ENCODE data around the gene FAM174A. TPM values are rescaled to one million over a fixed set of nuclear protein-coding genes. Genes with fewer than 3 reads are reported as not detected.

Gene FAM174A
- total and polyA plus RNA-seq, 2 donors (not counting 3 experiments of a cell fraction or from before 2014, with no cell fraction given): 11.8 to 15.2 TPM

DNA sequence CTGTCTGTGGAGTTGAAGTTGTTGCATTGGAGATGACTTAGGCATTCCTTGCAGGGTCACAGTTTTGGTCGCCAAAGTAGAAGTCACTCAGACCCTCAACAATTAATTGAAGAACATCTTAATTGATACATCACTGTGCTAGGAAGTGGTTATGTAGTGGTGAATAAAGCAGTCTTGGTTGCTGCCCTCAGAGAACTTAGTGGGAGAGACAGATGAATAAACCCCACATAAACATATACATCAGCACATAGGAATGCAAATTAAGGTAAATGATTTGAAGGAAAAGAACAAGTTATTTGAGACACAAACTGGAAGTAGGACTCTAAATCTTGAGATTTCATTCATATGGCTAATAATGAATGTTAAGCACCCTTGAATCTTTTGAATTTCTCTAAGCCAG is 25.7 kb downstream of the FAM174A start:
- FAIRE-seq (no peak), DNase-seq (ENCODE audit: low read depth, low spot score) (no peak)
- Histone ChIP-seq H3K4me3 (replicated peaks in 1 of 3; ENCODE audit: insufficient read depth in 1 of 3, low read depth in 1 of 3, low read length in 3 of 3) (no peak overlapping the region), H3K4me2 (ENCODE audit: insufficient read depth, low read length) (no peak overlapping the region), H3K36me3 (ENCODE audit: control insufficient read depth in 2 of 2, extremely low read depth in 1 of 2, insufficient read depth in 2 of 2, low read length in 2 of 2) (no peaks in the 10 kb centered on the region), H4K20me1 (replicated peaks; ENCODE audit: control insufficient read depth, extremely low read depth, insufficient read depth, low read length) (no peaks in the 10 kb centered on the region), H3K9me3 (replicated peaks; ENCODE audit: control insufficient read depth, insufficient read depth, low read length) (no peaks in the 10 kb centered on the region), H3K27ac (ENCODE audit: insufficient read depth, low read depth, low read length) (no peak overlapping the region), H2AFZ (ENCODE audit: low read depth, low read length) (no peak overlapping the region), H3K27me3 (ENCODE audit: control insufficient read depth in 2 of 2, insufficient read depth in 2 of 2, low read length in 2 of 2) (no peaks in the 10 kb centered on the region), H3K9me1 (replicated peaks; ENCODE audit: control insufficient read depth, extremely low read depth, insufficient read depth, low read length) (no peaks in the 10 kb centered on the region), H3K4me1 (ENCODE audit: control insufficient read depth, extremely low read depth, insufficient read depth, low read length) (no peaks in the 10 kb centered on the region), H3K79me2 (ENCODE audit: control insufficient read depth, insufficient read depth, low read length) (no peaks in the 10 kb centered on the region), H3K9ac (replicated peaks; ENCODE audit: extremely low read depth, insufficient read depth, low read length) (no peak overlapping the region)
- intact Hi-C loops (cut with micrococcal nuclease) (no loop called here), dilution Hi-C loops (cut with MboI; ENCODE audit: extremely low pct_ligation_motif_present, low sequenced_read_pairs) (no loop called here)
- CTCF ChIA-PET: no interaction called here
- TF ChIP-seq, protein P1, sequence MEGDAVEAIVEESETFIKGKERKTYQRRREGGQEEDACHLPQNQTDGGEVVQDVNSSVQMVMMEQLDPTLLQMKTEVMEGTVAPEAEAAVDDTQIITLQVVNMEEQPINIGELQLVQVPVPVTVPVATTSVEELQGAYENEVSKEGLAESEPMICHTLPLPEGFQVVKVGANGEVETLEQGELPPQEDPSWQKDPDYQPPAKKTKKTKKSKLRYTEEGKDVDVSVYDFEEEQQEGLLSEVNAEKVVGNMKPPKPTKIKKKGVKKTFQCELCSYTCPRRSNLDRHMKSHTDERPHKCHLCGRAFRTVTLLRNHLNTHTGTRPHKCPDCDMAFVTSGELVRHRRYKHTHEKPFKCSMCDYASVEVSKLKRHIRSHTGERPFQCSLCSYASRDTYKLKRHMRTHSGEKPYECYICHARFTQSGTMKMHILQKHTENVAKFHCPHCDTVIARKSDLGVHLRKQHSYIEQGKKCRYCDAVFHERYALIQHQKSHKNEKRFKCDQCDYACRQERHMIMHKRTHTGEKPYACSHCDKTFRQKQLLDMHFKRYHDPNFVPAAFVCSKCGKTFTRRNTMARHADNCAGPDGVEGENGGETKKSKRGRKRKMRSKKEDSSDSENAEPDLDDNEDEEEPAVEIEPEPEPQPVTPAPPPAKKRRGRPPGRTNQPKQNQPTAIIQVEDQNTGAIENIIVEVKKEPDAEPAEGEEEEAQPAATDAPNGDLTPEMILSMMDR (IDR thresholded peaks at IDR 0.05; ENCODE audit: extremely low read depth in 1 of 2, insufficient read depth in 1 of 2, low read depth in 1 of 2, low read length in 2 of 2): no peak
- TF ChIP-seq MYC (IDR thresholded peaks at IDR 0.05; ENCODE audit: low read depth, low read length): no peak
- TF ChIP-seq GATA2 (IDR thresholded peaks at IDR 0.05; ENCODE audit: insufficient read depth, insufficient read length, low read depth, low read length): no peak
- no peak for TF ChIP-seq JUN (IDR thresholded peaks at IDR 0.05; ENCODE audit: borderline replicate concordance, insufficient read depth, insufficient read length, low read depth)
- TF ChIP-seq, protein P2, sequence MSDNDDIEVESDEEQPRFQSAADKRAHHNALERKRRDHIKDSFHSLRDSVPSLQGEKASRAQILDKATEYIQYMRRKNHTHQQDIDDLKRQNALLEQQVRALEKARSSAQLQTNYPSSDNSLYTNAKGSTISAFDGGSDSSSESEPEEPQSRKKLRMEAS (IDR thresholded peaks at IDR 0.05; ENCODE audit: insufficient read depth, insufficient read length): no peak
- no peak for TF ChIP-seq FOS (IDR thresholded peaks at IDR 0.05; ENCODE audit: borderline replicate concordance, insufficient read depth, low read length)
- no peak for TF ChIP-seq POLR2A (IDR thresholded peaks at IDR 0.05; ENCODE audit: low read depth, low read length)
- no peak for TF ChIP-seq EZH2 (IDR thresholded peaks at IDR 0.05; ENCODE audit: borderline replicate concordance, low read depth, low read length, severe bottlenecking)
- no peak for TF ChIP-seq POLR2AphosphoS5 (IDR thresholded peaks at IDR 0.05; ENCODE audit: insufficient read depth, low read depth, low read length)
- POLR2A ChIA-PET: no interaction called here
- no TSS peak for BruUV-seq (replicated peaks)
